NCI-H748 (cell line): Measurements from ENCODE around the gene PNPLA8.
"Not testable (repeated sequence)": the region's sequence is repeated elsewhere in the genome, so short reads cannot be mapped to it uniquely, and the experiment has no call there.

Experiments
- DNase-seq: peaks from one replicate; lab custom pipeline; 2025; ENCODE audit not compliant: unreplicated experiment; lab: John Stamatoyannopoulos, UW

PNPLA8 gene

DNA sequence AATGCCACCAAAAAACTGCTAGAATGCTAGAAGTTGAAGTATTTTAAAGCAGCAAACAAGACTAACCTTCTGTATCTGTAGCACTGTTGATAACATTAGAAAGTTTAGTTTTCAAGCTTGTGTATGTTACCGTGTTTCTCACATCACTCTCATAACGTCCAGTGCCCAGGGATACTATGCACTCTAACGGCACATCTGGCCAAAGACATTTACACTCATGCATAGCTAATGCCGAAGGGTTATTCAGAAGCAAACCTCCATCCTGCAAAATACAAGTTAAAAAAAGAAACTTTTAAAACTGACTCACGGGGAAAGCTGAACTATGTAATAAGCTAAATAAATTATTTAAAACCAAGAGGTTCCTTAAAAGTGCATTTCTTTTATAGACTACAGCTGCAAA is 46.8 kb downstream of the PNPLA8 start:
- no peak for DNase-seq

DNA sequence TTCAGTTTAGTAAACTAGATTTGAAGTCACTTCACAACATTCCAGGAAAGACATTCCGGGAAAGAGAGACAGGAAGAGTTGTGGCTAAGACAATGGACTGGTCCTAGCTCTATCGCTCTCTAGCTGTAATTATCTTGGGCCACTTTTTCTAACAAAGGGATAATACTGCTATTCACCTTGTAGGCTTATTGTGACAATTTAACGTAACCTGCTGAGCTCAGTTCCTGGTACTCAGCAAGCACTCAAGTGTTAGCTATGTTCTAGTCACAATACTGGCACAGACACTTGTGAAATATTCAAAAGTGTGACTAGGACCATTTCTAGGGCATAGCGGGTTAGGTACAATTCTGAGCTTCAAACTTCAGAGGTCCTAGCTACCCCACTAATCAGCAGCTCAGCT is 57.7 kb downstream of the PNPLA8 start:
- DNase-seq: peak; percentile 29

DNA sequence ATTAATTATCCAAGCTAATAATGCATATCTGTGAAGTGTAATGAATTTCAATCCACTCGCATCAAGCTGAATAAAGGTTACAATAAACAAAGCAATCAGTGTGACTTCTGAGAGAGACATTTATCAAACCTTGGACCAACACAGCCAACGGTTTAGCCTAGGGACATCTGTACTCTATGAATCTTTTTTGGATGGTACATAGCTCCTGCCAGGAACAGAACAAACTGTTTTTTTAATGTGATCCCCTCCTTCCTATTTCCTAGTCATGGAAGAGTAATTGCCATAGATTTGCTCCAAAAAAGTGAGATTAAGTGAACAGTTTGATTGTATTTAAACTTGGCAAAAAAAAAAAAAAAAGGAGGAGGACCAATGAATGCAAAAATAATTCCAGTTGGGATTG is 58.5 kb downstream of the PNPLA8 start:
- no peak for DNase-seq

GRCh38 chr7:108466322-108466721 is 59.6 kb downstream of the PNPLA8 start:
- DNase-seq: not testable (repeated sequence)

DNA sequence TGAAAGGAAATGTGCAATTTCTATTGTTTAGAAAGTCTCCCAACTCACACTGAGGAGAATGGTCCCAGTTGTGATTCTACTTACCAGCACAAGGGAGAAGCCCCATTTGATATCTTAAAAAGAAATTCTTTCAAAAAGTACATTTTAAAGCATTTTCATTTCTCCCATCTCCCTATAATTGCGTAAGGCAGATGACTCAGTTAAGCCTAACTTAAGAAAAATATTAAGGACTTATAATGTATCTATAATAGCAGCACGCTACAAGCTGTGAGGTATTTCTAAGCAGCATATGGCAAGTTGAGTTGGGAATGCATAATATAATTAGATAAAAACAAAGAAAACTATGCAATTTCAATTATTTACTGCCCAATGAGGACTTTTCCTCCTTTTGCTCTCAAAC is 61.2 kb downstream of the PNPLA8 start:
- no peak for DNase-seq

- no peak for DNase-seq
Measured at GRCh38 chr7:108463613-108464012, 62.3 kb downstream of the PNPLA8 start.

GRCh38 chr7:108461840-108462239 is 64.1 kb downstream of the PNPLA8 start:
- no peak for DNase-seq

DNA sequence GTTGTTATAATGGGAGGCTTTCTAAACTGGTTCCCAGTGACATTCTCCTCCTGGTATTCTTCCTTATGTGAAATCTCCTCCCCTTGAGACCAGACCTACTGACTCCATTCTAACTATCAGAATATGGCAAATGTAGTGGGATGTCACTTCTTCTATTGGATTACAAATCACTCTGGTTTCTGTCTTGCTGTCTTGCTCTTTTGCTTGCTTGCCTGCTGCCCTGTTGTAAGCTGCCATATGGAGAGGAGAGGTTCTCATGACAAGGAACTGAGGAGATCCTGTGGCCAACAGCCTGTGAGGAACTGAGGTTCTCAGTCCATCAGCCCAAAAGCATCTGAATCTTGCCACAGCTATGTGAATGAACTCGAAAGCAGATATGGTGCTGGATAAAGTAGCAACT is 65.0 kb downstream of the PNPLA8 start:
- no peak for DNase-seq

GRCh38 chr7:108459922-108460551 is 65.9 kb downstream of the PNPLA8 start:
- peak; percentile 65 for DNase-seq

DNA sequence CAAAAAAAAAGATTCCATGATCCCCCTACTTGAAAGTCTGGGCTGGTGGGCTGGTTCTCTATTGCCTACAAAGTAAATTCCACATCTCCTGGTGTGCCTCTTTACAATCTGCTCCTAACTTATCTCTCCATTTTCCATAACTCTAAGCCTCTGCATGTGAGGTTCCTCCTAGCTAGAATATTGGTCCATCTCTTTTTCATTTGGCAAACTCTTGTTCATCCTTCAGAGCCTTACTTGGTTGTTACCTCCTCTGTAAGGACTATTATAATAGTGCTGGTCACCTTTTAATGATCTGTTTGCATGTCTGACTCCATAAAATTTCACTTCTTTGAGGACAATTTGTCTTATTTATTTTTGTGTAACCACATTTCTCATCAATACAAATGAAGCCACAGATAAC is 68.1 kb downstream of the PNPLA8 start:
- DNase-seq: no peak

DNA sequence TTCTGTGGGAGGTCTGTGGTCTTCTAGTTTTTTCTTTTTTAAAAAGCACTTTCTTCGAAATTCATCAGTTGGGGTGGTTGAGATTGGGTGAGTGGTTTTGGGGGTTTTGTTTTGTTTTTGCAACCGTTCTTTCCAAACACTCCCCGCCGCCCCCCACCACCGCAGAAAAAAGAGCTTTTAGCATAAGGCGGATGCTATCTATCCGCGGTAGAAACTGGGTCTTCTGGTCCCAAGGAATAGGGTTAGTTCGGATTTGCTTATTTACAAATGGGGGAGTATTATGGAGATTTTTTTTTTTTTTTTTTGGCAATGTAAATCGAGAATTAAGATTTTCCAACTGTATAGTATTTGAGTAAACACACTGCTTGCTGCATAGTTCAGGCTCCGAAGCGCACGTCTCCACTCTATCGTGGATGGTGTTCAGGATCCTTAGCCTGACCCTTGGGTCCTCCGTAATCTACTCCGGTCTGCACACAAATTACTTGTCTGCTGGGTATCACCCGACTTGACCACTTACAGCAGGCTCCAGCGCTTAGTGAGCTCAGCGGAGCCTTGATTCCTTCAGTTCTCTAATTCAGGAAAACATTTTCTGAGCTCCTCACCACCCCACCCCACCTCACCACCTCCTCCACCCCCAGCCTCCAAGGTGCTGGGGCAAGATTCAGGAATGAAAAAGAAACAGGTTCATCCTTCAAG is 68.9 kb downstream of the PNPLA8 start:
- no peak for DNase-seq

GRCh38 chr7:108455998-108456677 is 69.8 kb downstream of the PNPLA8 start, which contains the start of gene NRCAM:
Gene NRCAM (minus strand): TSS chr7:108456436. CDS start chr7:108240064, 216,372 bp downstream.
- peak; percentile 95 for DNase-seq

DNA sequence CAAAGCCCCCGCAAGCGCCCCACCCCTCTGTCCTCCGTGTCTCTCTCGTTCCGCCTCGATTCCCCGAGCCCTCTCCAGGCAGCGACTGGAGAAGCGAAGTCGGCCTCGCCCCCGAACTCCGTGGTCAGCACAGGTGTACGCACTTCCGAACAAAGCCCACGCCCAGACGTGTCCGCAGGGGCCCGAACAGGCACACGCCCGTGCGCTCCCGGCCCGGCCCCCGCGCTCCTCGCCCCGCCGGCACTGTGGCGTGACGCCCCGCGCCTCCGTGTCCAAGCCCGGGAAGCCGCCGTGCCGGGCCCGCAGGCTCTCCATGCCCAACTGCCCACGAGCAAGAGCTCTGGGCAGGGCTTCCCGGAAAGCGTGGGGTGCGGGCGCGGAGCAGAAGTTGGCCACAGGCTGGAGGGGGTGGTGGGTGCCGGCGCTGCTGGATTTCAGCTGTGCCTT is 70.4 kb downstream of the PNPLA8 start:
- DNase-seq: peak; percentile 76

- DNase-seq: peak; percentile 82
Measured at GRCh38 chr7:108454674-108455550, 71.0 kb downstream of the PNPLA8 start.

DNA sequence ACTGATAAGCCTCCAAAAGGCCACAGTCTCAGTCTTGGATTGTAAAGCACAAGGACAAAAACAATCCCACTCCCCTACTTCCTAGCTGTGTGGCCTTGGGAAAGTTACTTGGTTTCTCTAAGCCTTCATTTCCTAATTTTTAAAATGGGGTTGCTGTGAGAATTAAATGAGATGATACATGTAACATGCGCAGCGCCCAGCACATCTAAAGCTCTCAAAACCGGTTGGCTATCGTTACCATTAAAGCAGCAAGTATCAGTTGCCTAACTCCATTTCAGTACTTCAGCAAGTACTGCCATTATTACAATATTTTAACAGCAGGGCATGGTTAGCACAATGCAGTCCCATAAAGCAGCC is 71.6 kb downstream of the PNPLA8 start:
- DNase-seq: no peak

GRCh38 chr7:108453320-108453719 is 72.6 kb downstream of the PNPLA8 start:
- DNase-seq: peak; percentile 31

- peak; percentile 62 for DNase-seq
Measured at GRCh38 chr7:108452707-108453106, 73.2 kb downstream of the PNPLA8 start.

DNA sequence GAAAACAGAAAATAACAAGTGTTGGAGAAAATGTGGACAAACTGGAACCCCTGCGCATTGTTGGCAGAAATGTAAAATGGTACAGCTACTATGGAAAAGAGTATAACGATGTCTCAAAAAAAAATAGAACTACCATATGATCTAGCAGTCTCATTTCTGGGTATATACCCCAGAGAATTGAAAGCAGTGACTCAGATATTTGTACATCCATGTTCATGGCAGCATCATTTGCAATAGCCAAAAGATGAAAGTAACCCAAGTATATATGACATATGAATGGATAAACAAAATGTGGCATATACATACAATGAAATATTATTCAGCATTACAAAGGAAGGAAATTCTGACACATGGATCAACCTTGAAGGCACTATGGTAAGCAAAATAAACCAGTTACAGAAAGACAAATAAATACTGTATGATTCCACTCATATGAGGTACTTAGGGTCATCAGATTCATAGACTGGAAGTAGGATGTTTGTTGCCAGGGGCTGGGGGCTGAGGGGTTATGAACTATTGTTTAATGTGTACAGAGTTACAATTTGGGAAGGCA is 74.6 kb downstream of the PNPLA8 start:
- DNase-seq: no peak

- no peak for DNase-seq
Measured at GRCh38 chr7:108450160-108450559, 75.8 kb downstream of the PNPLA8 start.

DNA sequence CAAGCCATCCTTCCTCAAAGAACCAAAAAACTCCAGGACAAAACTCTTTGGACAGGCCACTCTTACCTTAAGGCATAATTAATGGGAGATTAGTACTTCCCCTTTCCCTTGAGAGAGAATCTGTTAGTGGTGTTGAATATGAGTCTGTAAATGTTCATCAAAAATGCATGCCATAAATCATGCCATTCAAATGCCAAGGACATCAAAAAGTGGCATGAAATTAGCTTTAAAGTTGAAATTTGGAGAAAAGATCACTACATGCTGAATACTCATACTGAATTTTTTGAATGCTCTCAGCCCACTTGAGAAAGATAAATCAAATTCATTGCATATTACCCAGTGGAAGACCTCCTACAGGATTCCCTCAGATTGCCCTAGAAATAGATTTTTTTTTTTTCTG is 76.4 kb downstream of the PNPLA8 start:
- DNase-seq: no peak
